Testis (tissue), 2 donors: ENCODE results near the gene DOCK11.
"Not testable (repeated sequence)": the region's sequence is repeated elsewhere in the genome, so short reads cannot be mapped to it uniquely, and the experiment has no call there.

Experiments used
- POLR2A ChIP-seq: fragments of 450-650 bp; IDR thresholded peaks from one replicate; pipeline ENCODE4 v1.6.1; 2017; ENCODE audit warnings: antibody characterized with exemption, mild to moderate bottlenecking, moderate library complexity
- TF ChIP-seq, protein P1 (sequence below), 3 experiments: fragments of 450-650 bp in 2 of 3; fragments of 200-600 bp in 1 of 3; sonication (generic) in 1 of 3; IDR thresholded peaks; one replicate each; pipeline ENCODE4 v1.5.1; 2016 to 2019; ENCODE audit warnings: antibody characterized with exemption in 3 of 3, mild to moderate bottlenecking in 2 of 3, moderate library complexity in 1 of 3

DNA sequence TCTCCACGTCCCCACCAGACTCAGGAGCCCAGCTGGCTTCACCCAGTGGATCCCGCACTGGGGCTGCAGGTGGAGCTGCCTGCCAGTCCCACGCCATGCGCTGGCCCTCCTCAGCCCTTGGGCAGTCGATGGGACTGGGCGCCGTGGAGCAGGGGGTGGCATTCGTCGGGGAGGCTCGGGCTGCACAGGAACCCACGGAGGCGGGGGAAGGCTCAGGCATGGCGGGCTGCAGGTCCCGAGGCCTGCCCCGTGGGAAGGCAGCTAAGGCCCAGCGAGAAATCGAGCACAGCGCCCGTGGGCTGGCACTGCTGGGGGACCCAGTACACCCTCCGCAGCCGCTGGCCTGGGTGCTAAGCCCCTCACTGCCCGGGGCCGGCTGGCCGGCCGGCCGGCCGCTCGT is 221.2 kb downstream of the DOCK11 start:
- TF ChIP-seq, protein P1, sequence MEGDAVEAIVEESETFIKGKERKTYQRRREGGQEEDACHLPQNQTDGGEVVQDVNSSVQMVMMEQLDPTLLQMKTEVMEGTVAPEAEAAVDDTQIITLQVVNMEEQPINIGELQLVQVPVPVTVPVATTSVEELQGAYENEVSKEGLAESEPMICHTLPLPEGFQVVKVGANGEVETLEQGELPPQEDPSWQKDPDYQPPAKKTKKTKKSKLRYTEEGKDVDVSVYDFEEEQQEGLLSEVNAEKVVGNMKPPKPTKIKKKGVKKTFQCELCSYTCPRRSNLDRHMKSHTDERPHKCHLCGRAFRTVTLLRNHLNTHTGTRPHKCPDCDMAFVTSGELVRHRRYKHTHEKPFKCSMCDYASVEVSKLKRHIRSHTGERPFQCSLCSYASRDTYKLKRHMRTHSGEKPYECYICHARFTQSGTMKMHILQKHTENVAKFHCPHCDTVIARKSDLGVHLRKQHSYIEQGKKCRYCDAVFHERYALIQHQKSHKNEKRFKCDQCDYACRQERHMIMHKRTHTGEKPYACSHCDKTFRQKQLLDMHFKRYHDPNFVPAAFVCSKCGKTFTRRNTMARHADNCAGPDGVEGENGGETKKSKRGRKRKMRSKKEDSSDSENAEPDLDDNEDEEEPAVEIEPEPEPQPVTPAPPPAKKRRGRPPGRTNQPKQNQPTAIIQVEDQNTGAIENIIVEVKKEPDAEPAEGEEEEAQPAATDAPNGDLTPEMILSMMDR (IDR thresholded peaks at IDR 0.05): not testable (repeated sequence)
- not testable (repeated sequence) for TF ChIP-seq POLR2A
